HepG2 (cell line): Measurements from ENCODE around the gene C2orf42. TPM values are rescaled to one million over a fixed set of nuclear protein-coding genes. Genes with fewer than 3 reads are reported as not detected.

Source experiments
- CERS6 ChIP-seq: sonication (generic); formaldehyde crosslinking; IDR thresholded peaks from 2 replicates; pipeline ENCODE4 v1.5.0; 2020; ENCODE audit warnings: missing genetic modification reagents
- DNMT1 ChIP-seq: sonication (generic); formaldehyde crosslinking; IDR thresholded peaks from 2 replicates; pipeline ENCODE4 v1.5.1; 2020; ENCODE audit warnings: mild to moderate bottlenecking, missing genetic modification reagents
- FOXM1 ChIP-seq: sonication (generic); formaldehyde crosslinking; IDR thresholded peaks from 2 replicates; pipeline ENCODE4 v1.5.0; 2020; ENCODE audit warnings: missing genetic modification reagents
- FOXO1 ChIP-seq: sonication (generic); formaldehyde crosslinking; IDR thresholded peaks from 2 replicates; pipeline ENCODE4 v1.4.0; 2020; ENCODE audit warnings: missing genetic modification reagents
- JUND ChIP-seq: sonication (generic); formaldehyde crosslinking; IDR thresholded peaks from 2 replicates; pipeline ENCODE4 v1.8.0; 2022; ENCODE audit warnings: mild to moderate bottlenecking, missing genetic modification reagents
- KLF9 ChIP-seq: IDR thresholded peaks from 2 replicates; pipeline ENCODE4 v1.6.1; 2016; ENCODE audit warnings: low read depth
- MIXL1 ChIP-seq: IDR thresholded peaks from 2 replicates; pipeline ENCODE4 v1.6.1; 2016
- MXD1 ChIP-seq: sonication (generic); formaldehyde crosslinking; IDR thresholded peaks from 2 replicates; pipeline ENCODE4 v1.4.0; 2020; ENCODE audit warnings: mild to moderate bottlenecking, missing genetic modification reagents
- RBM39 ChIP-seq: fragments of 200-400 bp; formaldehyde crosslinking; IDR thresholded peaks from one replicate; pipeline ENCODE4 v1.6.1; 2018; ENCODE audit warnings: antibody characterized with exemption, mild to moderate bottlenecking, low read depth, low read length; ENCODE audit not compliant: poor library complexity, severe bottlenecking
- RFX3 ChIP-seq: IDR thresholded peaks from 2 replicates; pipeline ENCODE4 v1.6.1; 2016; ENCODE audit warnings: missing biosample characterization, missing genetic modification reagents
- SMARCE1 ChIP-seq: fragments of 450-650 bp; IDR thresholded peaks from 2 replicates; pipeline ENCODE4 v1.6.1; 2017; ENCODE audit warnings: borderline replicate concordance
- STAT6 ChIP-seq: sonication (generic); formaldehyde crosslinking; IDR thresholded peaks from 2 replicates; pipeline ENCODE4 v1.4.0; 2020; ENCODE audit warnings: missing genetic modification reagents, mild to moderate bottlenecking, borderline replicate concordance
- TEAD3 ChIP-seq: optimal IDR thresholded peaks from 2 replicates; pipeline ENCODE3; 2016; ENCODE audit warnings: borderline replicate concordance
- TMF1 ChIP-seq: sonication (generic); formaldehyde crosslinking; IDR thresholded peaks from 2 replicates; pipeline ENCODE4 v1.8.1; 2022; ENCODE audit warnings: low read depth, missing genetic modification reagents
- TOPORS ChIP-seq: sonication (generic); formaldehyde crosslinking; IDR thresholded peaks from 2 replicates; pipeline ENCODE4 v1.8.0; 2023; ENCODE audit warnings: mild to moderate bottlenecking, missing genetic modification reagents
- TP53 ChIP-seq: sonication (generic); formaldehyde crosslinking; conservative IDR thresholded peaks from 2 replicates; pipeline ENCODE4 v1.4.0; 2020; ENCODE audit warnings: missing genetic modification reagents
- ZBTB21 ChIP-seq: sonication (generic); formaldehyde crosslinking; IDR thresholded peaks from 2 replicates; pipeline ENCODE4 v1.4.0; 2020; ENCODE audit warnings: missing genetic modification reagents
- ZBTB34 ChIP-seq: sonication (generic); formaldehyde crosslinking; IDR thresholded peaks from 2 replicates; pipeline ENCODE4 v1.8.0; 2022; ENCODE audit warnings: mild to moderate bottlenecking, missing genetic modification reagents
- ZFP82 ChIP-seq: sonication (generic); formaldehyde crosslinking; IDR thresholded peaks from 2 replicates; pipeline ENCODE4 v1.5.1; 2020; ENCODE audit warnings: mild to moderate bottlenecking, missing genetic modification reagents, borderline replicate concordance
- ZNF33A ChIP-seq: sonication (generic); formaldehyde crosslinking; IDR thresholded peaks from 2 replicates; pipeline ENCODE4 v1.5.1; 2020; ENCODE audit warnings: missing genetic modification reagents, mild to moderate bottlenecking, moderate library complexity, borderline replicate concordance
- ZNF430 ChIP-seq: sonication (generic); formaldehyde crosslinking; IDR thresholded peaks from 2 replicates; pipeline ENCODE4 v1.9.0; 2021; ENCODE audit warnings: mild to moderate bottlenecking, missing genetic modification reagents
- ZNF570 ChIP-seq: sonication (generic); formaldehyde crosslinking; IDR thresholded peaks from 2 replicates; pipeline ENCODE4 v1.4.0; 2020; ENCODE audit warnings: mild to moderate bottlenecking, missing genetic modification reagents, borderline replicate concordance
- ZNF577 ChIP-seq: sonication (generic); formaldehyde crosslinking; IDR thresholded peaks from 2 replicates; pipeline ENCODE4 v1.4.0; 2020; ENCODE audit warnings: mild to moderate bottlenecking, low read depth, missing genetic modification reagents, borderline replicate concordance
- ZNF720 ChIP-seq: sonication (generic); formaldehyde crosslinking; IDR thresholded peaks from 2 replicates; pipeline ENCODE4 v1.4.0; 2020; ENCODE audit warnings: missing genetic modification reagents
- ZNF790 ChIP-seq: sonication (generic); formaldehyde crosslinking; IDR thresholded peaks from 2 replicates; pipeline ENCODE4 v1.8.0; 2022; ENCODE audit warnings: missing genetic modification reagents, mild to moderate bottlenecking, borderline replicate concordance
- polyA plus RNA-seq, 8 experiments: library from polyadenylated mRNA; depleted of rRNA in 3 of 8; stranded (reverse) in 7 of 8; unstranded in 1 of 8; fragments of >200 nt; fragmentation: Illumina TruSeq in 4 of 8; extraction: Trizol in 4 of 8; gene quantifications; 2 replicates each; pipeline versions ENCODE4 v1.2.1 to v1.2.3, GENCODE V29; 2011 to 2016; ENCODE audit warnings: low read depth in 4 of 8, missing spikeins in 1 of 8, mixed read lengths in 1 of 8; ENCODE audit not compliant: insufficient read depth in 1 of 8
- total RNA-seq, 5 experiments: library from RNA; depleted of rRNA; stranded (reverse); fragments of >200 nt; fragmentation: Illumina TruSeq; extraction: Trizol; gene quantifications; 2 replicates each; pipeline ENCODE4 v1.2.3, GENCODE V29; 2016; ENCODE audit warnings: low read depth in 1 of 5

The C2orf42 gene
- total and polyA plus RNA-seq, 2 of the 13 experiments (the other 11 are each of a cell fraction or from before 2014, with no cell fraction given): 9.3 to 9.9 TPM

- TF ChIP-seq STAT6 (CRISPR knock-in tag): peak; percentile 99; the same call in 1 of the 2 replicates
- no peak for TF ChIP-seq ZNF570 (CRISPR knock-in tag)
- TF ChIP-seq TMF1: no peak; the same call in 1 of the 2 replicates
- TF ChIP-seq FOXM1 (CRISPR knock-in tag): no peak
- 0 out of 2 replicates have a peak, but pooled peaks have one; percentile 4 for TF ChIP-seq JUND (CRISPR knock-in tag)
- peak; percentile 98 for TF ChIP-seq RBM39
- no peak for TF ChIP-seq SMARCE1
- TF ChIP-seq ZBTB34 (CRISPR knock-in tag): no peak
- TF ChIP-seq FOXO1 (CRISPR knock-in tag): peak; percentile 86
- 0 out of 2 replicates have a peak, but pooled peaks have one; percentile 39 for TF ChIP-seq TP53 (CRISPR knock-in tag)
- 0 out of 2 replicates have a peak, but pooled peaks have one; percentile 27 for TF ChIP-seq TOPORS (CRISPR knock-in tag)
- TF ChIP-seq RFX3: no peak
- TF ChIP-seq DNMT1 (CRISPR knock-in tag): no peak
- TF ChIP-seq CERS6 (CRISPR knock-in tag): no peak
- TF ChIP-seq ZNF33A: no peak; the same call in 1 of the 2 replicates
- TF ChIP-seq MIXL1 (CRISPR knock-in tag): 0 out of 2 replicates have a peak, but pooled peaks have one; percentile 28
- TF ChIP-seq TEAD3: peak; percentile 74
- TF ChIP-seq ZNF720 (CRISPR knock-in tag): 0 out of 2 replicates have a peak, but pooled peaks have one; percentile 53
- TF ChIP-seq ZNF790 (CRISPR knock-in tag): peak; percentile 86; the same call in 1 of the 2 replicates
- peak; percentile 87; the same call in 1 of the 2 replicates for TF ChIP-seq ZNF430 (CRISPR knock-in tag)
- TF ChIP-seq ZNF577: peak; percentile 84
- peak; percentile 87 for TF ChIP-seq ZFP82 (CRISPR knock-in tag)
- peak; percentile 70 for TF ChIP-seq ZBTB21 (CRISPR knock-in tag)
- no peak; the same call in 1 of the 2 replicates for TF ChIP-seq KLF9 (CRISPR knock-in tag)
- peak; percentile 31; the same call in 1 of the 2 replicates for TF ChIP-seq MXD1 (CRISPR knock-in tag)
Observed at GRCh38 chr2:70190418-70191243, at the start of gene C2orf42 (continued).
